WI38 (cell line): ENCODE data around the gene TMC5.
"Not testable (repeated sequence)": the region's sequence is repeated elsewhere in the genome, so short reads cannot be mapped to it uniquely, and the experiment has no call there.

Source experiments
- H3K4me3 ChIP-seq: 2 replicates; pipeline ENCODE4 v1.5.1; 2011; ENCODE audit warnings: low read depth, mild to moderate bottlenecking, control low read depth, low read length
- TF ChIP-seq, protein P1 (sequence below): IDR thresholded peaks from 2 replicates; pipeline ENCODE4 v1.5.1; 2012; ENCODE audit warnings: low read depth, mild to moderate bottlenecking, control low read depth, low read length

TMC5 gene, protein sequence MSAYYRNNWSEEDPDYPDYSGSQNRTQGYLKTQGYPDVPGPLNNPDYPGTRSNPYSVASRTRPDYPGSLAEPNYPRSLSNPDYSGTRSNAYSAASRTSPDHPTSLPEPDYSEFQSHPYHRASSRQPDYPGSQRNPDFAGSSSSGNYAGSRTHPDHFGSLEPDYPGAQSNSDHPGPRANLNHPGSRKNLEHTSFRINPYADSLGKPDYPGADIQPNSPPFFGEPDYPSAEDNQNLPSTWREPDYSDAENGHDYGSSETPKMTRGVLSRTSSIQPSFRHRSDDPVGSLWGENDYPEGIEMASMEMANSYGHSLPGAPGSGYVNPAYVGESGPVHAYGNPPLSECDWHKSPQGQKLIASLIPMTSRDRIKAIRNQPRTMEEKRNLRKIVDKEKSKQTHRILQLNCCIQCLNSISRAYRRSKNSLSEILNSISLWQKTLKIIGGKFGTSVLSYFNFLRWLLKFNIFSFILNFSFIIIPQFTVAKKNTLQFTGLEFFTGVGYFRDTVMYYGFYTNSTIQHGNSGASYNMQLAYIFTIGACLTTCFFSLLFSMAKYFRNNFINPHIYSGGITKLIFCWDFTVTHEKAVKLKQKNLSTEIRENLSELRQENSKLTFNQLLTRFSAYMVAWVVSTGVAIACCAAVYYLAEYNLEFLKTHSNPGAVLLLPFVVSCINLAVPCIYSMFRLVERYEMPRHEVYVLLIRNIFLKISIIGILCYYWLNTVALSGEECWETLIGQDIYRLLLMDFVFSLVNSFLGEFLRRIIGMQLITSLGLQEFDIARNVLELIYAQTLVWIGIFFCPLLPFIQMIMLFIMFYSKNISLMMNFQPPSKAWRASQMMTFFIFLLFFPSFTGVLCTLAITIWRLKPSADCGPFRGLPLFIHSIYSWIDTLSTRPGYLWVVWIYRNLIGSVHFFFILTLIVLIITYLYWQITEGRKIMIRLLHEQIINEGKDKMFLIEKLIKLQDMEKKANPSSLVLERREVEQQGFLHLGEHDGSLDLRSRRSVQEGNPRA

DNA sequence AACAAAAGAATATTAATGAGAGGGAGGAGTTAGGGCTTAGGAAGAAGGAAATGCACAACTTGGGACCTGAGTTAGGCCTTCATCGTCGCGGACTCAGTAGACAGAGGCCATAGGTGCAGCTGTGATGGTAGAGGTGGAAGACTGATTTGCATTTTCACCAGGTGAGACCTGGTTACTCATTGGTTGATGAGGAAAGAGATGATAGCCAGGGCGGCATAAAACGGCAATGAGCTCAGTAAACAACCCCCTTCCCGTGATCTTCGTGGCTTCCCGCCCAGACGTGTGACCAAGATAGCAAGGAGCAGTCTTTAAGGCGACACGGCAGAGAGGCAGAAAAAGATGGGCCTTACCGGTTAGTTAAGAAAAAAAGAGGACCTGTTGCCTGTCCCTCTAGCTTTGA, at the start of gene TMC5:
Gene TMC5 (plus strand): TSS at position 244 of the 400 bp plus-strand sequence. CDS start 22,156 bp downstream, outside the sequence.
- TF ChIP-seq, protein P1, sequence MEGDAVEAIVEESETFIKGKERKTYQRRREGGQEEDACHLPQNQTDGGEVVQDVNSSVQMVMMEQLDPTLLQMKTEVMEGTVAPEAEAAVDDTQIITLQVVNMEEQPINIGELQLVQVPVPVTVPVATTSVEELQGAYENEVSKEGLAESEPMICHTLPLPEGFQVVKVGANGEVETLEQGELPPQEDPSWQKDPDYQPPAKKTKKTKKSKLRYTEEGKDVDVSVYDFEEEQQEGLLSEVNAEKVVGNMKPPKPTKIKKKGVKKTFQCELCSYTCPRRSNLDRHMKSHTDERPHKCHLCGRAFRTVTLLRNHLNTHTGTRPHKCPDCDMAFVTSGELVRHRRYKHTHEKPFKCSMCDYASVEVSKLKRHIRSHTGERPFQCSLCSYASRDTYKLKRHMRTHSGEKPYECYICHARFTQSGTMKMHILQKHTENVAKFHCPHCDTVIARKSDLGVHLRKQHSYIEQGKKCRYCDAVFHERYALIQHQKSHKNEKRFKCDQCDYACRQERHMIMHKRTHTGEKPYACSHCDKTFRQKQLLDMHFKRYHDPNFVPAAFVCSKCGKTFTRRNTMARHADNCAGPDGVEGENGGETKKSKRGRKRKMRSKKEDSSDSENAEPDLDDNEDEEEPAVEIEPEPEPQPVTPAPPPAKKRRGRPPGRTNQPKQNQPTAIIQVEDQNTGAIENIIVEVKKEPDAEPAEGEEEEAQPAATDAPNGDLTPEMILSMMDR, result no peak
- H3K4me3 ChIP-seq, result no peak within 1 kb of the TSS

DNA sequence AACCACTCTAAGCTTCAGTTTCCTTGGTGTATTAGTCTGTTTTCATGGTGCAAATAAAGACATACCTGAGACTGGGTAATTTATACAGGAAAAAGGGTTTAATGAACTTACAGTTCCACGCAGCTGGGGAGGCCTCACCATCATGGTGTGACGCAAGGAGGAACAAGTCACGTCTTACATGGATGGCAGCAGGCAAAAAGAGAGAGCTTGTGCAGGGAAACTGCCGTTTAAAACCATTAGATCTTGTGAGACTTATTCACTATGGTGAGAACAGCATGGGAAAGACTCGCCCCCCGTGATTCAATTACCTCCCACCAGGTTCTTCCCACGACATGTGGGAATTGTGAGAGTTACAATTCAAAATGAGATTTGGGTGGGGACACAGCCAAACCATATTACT, 45.1 kb upstream of the TMC5 start:
- not testable (repeated sequence) for H3K4me3 ChIP-seq

DNA sequence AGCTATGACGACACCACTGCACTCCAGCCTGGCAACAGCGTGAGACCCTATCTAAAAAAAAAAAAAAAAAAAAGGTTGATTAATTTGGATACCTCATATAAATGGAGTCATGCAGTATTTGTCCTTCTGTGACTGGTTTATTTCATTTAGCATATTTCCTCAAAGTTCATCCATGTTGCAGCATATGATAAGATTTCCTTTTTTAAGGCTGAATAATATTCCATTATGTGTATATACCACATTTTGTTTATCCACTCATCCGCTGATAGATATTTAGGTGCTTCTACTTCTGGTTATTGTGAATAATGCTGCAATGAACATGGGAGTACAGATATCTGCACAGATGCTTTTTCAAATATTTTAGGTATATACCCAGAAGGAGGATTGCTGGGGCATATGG, 43.3 kb upstream of the TMC5 start:
- H3K4me3 ChIP-seq, result no peak overlapping the region
- TF ChIP-seq, protein P1, result no peak

DNA sequence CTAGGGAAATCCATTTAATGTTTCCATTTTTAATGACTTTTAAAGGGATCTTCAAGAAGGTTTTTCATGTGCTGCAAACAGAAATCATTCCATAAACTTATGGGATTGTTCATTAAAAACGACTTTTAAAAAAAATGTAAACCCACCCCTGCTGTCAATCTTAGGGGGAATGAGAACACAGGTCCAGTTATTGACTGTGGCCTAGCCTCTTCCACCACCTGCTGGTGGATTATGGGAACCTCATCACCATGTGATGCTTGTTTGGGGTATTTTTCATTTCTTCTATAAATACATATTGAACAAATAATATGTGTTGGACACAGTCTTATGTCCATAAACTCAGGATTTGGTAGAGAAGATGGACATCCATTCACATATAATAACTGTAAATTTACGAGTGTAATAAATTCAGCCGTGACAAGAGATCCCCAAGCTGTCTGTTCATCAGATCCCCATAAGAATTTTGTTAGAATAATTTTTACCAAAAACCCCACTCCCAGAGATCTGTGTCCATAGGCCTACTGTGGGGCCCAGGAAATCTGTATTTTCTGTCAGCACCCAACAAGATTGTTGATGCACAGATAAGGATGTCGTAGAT, 42.0 kb upstream of the TMC5 start:
- TF ChIP-seq, protein P1, result peak; percentile 63
- H3K4me3 ChIP-seq, result no peak overlapping the region

DNA sequence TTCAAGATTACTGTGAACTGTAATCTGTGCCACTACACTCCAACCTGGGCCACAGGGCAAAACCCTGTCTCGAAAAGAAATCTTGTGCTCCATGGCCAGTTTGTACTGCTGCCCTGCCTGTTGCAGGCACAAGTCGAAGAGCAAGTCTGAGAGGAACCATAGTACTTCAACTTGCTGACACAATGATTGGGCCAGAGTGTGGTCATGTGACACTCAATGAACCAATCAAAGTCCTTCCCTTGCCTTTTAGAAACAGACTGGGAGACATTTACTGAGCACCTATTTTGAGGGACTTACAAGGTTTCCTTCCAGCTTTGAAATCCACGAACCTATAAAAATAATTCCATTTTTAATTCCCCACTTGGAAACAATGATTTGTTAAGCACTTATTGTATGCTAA, 39.8 kb upstream of the TMC5 start:
- TF ChIP-seq, protein P1, result no peak
- H3K4me3 ChIP-seq, result no peak overlapping the region

DNA sequence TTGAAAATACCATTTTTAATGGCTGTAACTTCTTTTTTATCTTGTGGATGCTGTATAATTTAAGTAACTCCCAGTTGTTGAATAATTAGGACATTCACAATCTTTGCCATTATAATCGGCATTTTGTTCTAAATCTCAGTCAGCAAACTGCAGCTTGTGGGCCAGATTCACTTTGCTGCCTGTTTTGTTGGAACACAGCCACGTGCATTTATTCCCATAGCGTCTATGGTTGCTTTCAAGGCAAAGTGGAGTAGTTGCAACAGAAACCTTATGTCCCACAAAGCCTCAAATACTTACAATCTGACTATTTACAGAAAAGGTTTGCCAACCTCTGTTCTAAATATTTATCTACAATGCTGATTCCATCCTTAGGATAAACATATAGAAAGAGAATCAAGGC, 39.2 kb upstream of the TMC5 start:
- no peak overlapping the region for H3K4me3 ChIP-seq
- TF ChIP-seq, protein P1, result no peak

DNA sequence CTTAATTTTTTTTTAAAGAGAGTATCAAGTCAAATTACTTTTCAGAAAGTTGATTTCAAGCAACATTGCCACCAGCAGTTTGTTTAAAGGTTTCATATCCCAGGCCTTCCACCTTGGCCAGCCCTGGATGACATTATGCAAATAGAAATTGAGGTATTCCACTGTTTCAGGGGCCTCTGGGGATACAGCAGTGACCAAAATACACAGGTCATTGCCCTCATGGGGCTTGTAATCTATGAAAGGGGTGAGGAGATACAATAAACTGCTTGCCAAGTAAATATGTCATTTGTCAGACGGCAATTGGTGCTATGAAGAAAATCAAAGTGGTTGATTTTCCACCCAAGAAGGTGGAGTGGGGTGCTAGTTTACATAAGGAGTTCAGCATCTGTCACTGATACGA, 37.8 kb upstream of the TMC5 start:
- TF ChIP-seq, protein P1, result no peak
- no peak overlapping the region for H3K4me3 ChIP-seq
